ENCODE results near the gene CAPNS1. TPM values are rescaled to one million over a fixed set of nuclear protein-coding genes. Genes with fewer than 3 reads are reported as not detected.
"Not testable (repeated sequence)": the region's sequence is repeated elsewhere in the genome, so short reads cannot be mapped to it uniquely, and the experiment has no call there.

The CAPNS1 gene
- total RNA-seq, 6 experiments from 2014 or later = 1,039 to 1,309 (median 1,209) TPM

GRCh38 chr19:36125557-36125956 lies 14.3 kb upstream of the CAPNS1 start:
- H3K9me3 Mint-ChIP-seq = no peaks in the 10 kb centered on the region
- H3K36me3 Mint-ChIP-seq (ENCODE audit: low read depth) = peaks cover 13% of the 10 kb centered on the region
- no peak overlapping the region for H3K4me3 Mint-ChIP-seq
- DNase-seq = no peak
- no peaks in the 10 kb centered on the region for H3K27me3 Mint-ChIP-seq (ENCODE audit: insufficient read depth)
- no peak for TF ChIP-seq CTCF (IDR thresholded peaks at IDR 0.05)
- H3K27ac Mint-ChIP-seq = peak overlapping the region; percentile 21; the same call in 1 of the 2 replicates
- H3K4me1 Mint-ChIP-seq (ENCODE audit: low read depth) = peaks cover 6% of the 10 kb centered on the region

- TF ChIP-seq CTCF (IDR thresholded peaks at IDR 0.05) = no peak
- no peaks in the 10 kb centered on the region for H3K27me3 Mint-ChIP-seq (ENCODE audit: insufficient read depth)
- H3K9me3 Mint-ChIP-seq = no peaks in the 10 kb centered on the region
- H3K27ac Mint-ChIP-seq = peak overlapping the region; percentile 93
- peaks cover 15% of the 10 kb centered on the region for H3K4me1 Mint-ChIP-seq (ENCODE audit: low read depth)
- no peak for DNase-seq
- H3K36me3 Mint-ChIP-seq (ENCODE audit: low read depth) = peaks cover 7% of the 10 kb centered on the region
- peak overlapping the region; percentile 91 for H3K4me3 Mint-ChIP-seq
These were observed 11.5 kb upstream of the CAPNS1 start for GRCh38 chr19:36128392-36128736.

GRCh38 chr19:36131221-36131620 lies 8.6 kb upstream of the CAPNS1 start:
- not testable (repeated sequence) for H3K4me3 Mint-ChIP-seq; H3K9me3 Mint-ChIP-seq; H3K36me3 Mint-ChIP-seq (ENCODE audit: low read depth); H3K27ac Mint-ChIP-seq; H3K27me3 Mint-ChIP-seq (ENCODE audit: insufficient read depth); DNase-seq
- H3K4me1 Mint-ChIP-seq (ENCODE audit: low read depth) = peaks cover 24% of the 10 kb centered on the region

GRCh38 chr19:36134867-36135266 lies 5.0 kb upstream of the CAPNS1 start:
- H3K36me3 Mint-ChIP-seq (ENCODE audit: low read depth); DNase-seq; H3K4me3 Mint-ChIP-seq; H3K9me3 Mint-ChIP-seq; H3K27ac Mint-ChIP-seq; H3K27me3 Mint-ChIP-seq (ENCODE audit: insufficient read depth): not testable (repeated sequence)
- peaks cover 30% of the 10 kb centered on the region for H3K4me1 Mint-ChIP-seq (ENCODE audit: low read depth)

GRCh38 chr19:36136964-36137686 lies 2.7 kb upstream of the CAPNS1 start:
- Mint-ChIP-seq H3K4me3 (peak overlapping the region; percentile 53), H3K27ac (peak overlapping the region; percentile 57), H3K4me1 (ENCODE audit: low read depth) (peaks cover 41% of the 10 kb centered on the region), H3K36me3 (ENCODE audit: low read depth) (peaks cover 19% of the 10 kb centered on the region), H3K27me3 (ENCODE audit: insufficient read depth) (peaks cover 10% of the 10 kb centered on the region), H3K9me3 (peaks cover 5% of the 10 kb centered on the region)
- peak; percentile 58 for DNase-seq
- no peak for TF ChIP-seq CTCF (IDR thresholded peaks at IDR 0.05)

GRCh38 chr19:36139120-36139472 lies 770 bp upstream of the CAPNS1 start:
- Mint-ChIP-seq H3K4me1 (ENCODE audit: low read depth) (peaks cover 33% of the 10 kb centered on the region), H3K27me3 (ENCODE audit: insufficient read depth) (peaks cover 10% of the 10 kb centered on the region), H3K36me3 (ENCODE audit: low read depth) (peaks cover 26% of the 10 kb centered on the region), H3K4me3 (peak overlapping the region; percentile 98), H3K9me3 (peaks cover 5% of the 10 kb centered on the region), H3K27ac (peak overlapping the region; percentile 97)
- no peak for DNase-seq
- no peak for TF ChIP-seq CTCF (IDR thresholded peaks at IDR 0.05)
